ENCODE results near the gene ARHGAP6. TPM values are rescaled to one million over a fixed set of nuclear protein-coding genes. Genes with fewer than 3 reads are reported as not detected.

ARHGAP6 gene
- total RNA-seq, 1 experiment from 2014 or later: 0.10 TPM

DNA sequence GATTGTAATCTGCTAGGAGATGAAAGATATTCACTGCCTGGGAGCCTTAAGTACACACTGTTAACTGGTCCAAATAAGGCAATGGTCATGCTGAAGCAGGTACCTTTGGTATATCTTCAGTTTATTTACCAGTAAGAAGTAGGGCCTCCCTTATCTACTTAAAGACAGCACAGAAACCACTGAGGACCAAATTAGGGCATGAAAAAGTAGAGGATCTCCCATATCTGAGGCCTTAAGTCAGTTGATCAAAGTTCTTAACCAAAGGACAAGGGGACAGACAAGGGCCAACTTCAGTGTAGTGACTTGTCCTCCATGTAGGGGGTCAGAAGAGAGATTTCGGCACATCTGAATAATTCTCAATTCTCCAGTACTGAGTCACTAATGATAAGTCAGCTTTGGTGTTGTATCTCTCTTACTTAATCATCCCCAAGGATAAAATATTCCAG is 313.4 kb downstream of the ARHGAP6 start:
- H3K27me3 ChIP-seq (ENCODE audit: insufficient read depth, low read length): no peaks in the 10 kb centered on the region
- H3K4me2 ChIP-seq (ENCODE audit: low read length): no peak overlapping the region
- no peaks in the 10 kb centered on the region for H3K36me3 ChIP-seq (ENCODE audit: control insufficient read depth in 1 of 2, insufficient read depth in 2 of 2, low read length in 2 of 2)
- H3K27ac ChIP-seq (ENCODE audit: low read depth, low read length): no peak overlapping the region
- DNase-seq (ENCODE audit: low read depth, low spot score): no peak
- intact Hi-C loops (cut with micrococcal nuclease): no loop called here
- no peak for ATAC-seq
- ChIA-PET CTCF (no interaction called here), POLR2A (no interaction called here), RAD21 (ENCODE audit: low non-redundant PET in 1 of 2, low total read pairs in 2 of 2, uncharacterized antibody in 2 of 2, unreplicated experiment in 2 of 2) (no interaction called here)
- no peak for TF ChIP-seq ELF1 (IDR thresholded peaks at IDR 0.05; ENCODE audit: borderline replicate concordance, low read depth)
- TF ChIP-seq CEBPB (IDR thresholded peaks at IDR 0.05; ENCODE audit: low read depth): no peak
- no peak for TF ChIP-seq EGR1 (IDR thresholded peaks at IDR 0.05; ENCODE audit: low read depth)
- TF ChIP-seq, protein P1, sequence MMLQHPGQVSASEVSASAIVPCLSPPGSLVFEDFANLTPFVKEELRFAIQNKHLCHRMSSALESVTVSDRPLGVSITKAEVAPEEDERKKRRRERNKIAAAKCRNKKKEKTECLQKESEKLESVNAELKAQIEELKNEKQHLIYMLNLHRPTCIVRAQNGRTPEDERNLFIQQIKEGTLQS (IDR thresholded peaks at IDR 0.05): no peak
- no peak for TF ChIP-seq JUND (IDR thresholded peaks at IDR 0.05)
- no peak for TF ChIP-seq FOSL1 (IDR thresholded peaks at IDR 0.05; ENCODE audit: low read depth)
- no peak for TF ChIP-seq SIN3A (IDR thresholded peaks at IDR 0.05; ENCODE audit: low read depth)
- no peak for TF ChIP-seq CBX3 (IDR thresholded peaks at IDR 0.05; ENCODE audit: low read depth)
- TF ChIP-seq, protein P2, sequence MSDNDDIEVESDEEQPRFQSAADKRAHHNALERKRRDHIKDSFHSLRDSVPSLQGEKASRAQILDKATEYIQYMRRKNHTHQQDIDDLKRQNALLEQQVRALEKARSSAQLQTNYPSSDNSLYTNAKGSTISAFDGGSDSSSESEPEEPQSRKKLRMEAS (IDR thresholded peaks at IDR 0.05): no peak
- TF ChIP-seq SRF (IDR thresholded peaks at IDR 0.05; ENCODE audit: low read depth): no peak
- TF ChIP-seq, protein P3, sequence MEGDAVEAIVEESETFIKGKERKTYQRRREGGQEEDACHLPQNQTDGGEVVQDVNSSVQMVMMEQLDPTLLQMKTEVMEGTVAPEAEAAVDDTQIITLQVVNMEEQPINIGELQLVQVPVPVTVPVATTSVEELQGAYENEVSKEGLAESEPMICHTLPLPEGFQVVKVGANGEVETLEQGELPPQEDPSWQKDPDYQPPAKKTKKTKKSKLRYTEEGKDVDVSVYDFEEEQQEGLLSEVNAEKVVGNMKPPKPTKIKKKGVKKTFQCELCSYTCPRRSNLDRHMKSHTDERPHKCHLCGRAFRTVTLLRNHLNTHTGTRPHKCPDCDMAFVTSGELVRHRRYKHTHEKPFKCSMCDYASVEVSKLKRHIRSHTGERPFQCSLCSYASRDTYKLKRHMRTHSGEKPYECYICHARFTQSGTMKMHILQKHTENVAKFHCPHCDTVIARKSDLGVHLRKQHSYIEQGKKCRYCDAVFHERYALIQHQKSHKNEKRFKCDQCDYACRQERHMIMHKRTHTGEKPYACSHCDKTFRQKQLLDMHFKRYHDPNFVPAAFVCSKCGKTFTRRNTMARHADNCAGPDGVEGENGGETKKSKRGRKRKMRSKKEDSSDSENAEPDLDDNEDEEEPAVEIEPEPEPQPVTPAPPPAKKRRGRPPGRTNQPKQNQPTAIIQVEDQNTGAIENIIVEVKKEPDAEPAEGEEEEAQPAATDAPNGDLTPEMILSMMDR (IDR thresholded peaks at IDR 0.05 in 2 of 3, conservative IDR thresholded peaks at IDR 0.05 in 1 of 3; ENCODE audit: borderline replicate concordance in 1 of 3, insufficient read depth in 1 of 3, low read depth in 2 of 3, low read length in 2 of 3): no peak
- TF ChIP-seq, protein P4, sequence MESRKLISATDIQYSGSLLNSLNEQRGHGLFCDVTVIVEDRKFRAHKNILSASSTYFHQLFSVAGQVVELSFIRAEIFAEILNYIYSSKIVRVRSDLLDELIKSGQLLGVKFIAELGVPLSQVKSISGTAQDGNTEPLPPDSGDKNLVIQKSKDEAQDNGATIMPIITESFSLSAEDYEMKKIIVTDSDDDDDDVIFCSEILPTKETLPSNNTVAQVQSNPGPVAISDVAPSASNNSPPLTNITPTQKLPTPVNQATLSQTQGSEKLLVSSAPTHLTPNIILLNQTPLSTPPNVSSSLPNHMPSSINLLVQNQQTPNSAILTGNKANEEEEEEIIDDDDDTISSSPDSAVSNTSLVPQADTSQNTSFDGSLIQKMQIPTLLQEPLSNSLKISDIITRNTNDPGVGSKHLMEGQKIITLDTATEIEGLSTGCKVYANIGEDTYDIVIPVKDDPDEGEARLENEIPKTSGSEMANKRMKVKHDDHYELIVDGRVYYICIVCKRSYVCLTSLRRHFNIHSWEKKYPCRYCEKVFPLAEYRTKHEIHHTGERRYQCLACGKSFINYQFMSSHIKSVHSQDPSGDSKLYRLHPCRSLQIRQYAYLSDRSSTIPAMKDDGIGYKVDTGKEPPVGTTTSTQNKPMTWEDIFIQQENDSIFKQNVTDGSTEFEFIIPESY (IDR thresholded peaks at IDR 0.05; ENCODE audit: extremely low read depth, insufficient replicate concordance, low read length): no peak
- no peak for TF ChIP-seq POLR2A (IDR thresholded peaks at IDR 0.05; ENCODE audit: borderline replicate concordance, extremely low read depth, insufficient read depth, insufficient read length)
- no peaks in the 10 kb centered on the region for H3K9me3 ChIP-seq (ENCODE audit: control insufficient read depth in 1 of 2, insufficient read depth in 1 of 2, low read depth in 1 of 2, low read length in 2 of 2)
- no peak overlapping the region for H2AFZ ChIP-seq (ENCODE audit: low read depth, low read length, poor library complexity, severe bottlenecking)
- H3K9ac ChIP-seq (ENCODE audit: low read length): no peak overlapping the region
- H4K20me1 ChIP-seq (ENCODE audit: insufficient read depth): no peaks in the 10 kb centered on the region
- no peak overlapping the region for H3K4me3 ChIP-seq (replicated peaks in 1 of 2; ENCODE audit: low read depth in 1 of 2, low read length in 2 of 2)
- BruUV-seq (replicated peaks): no TSS peak
- no peaks in the 10 kb centered on the region for H3K79me2 ChIP-seq (ENCODE audit: insufficient read depth, low read length)
- H3K4me1 ChIP-seq (ENCODE audit: control insufficient read depth in 1 of 2, insufficient read depth in 2 of 2, low read length in 2 of 2): no peaks in the 10 kb centered on the region
- no peaks in the 10 kb centered on the region for H3K9me2 ChIP-seq (ENCODE audit: insufficient read depth)

Data from HCT116 (cell line).